Mammary epithelial cell (primary cell): ENCODE results near the gene MAGIX.

Source experiments
- EZH2 ChIP-seq: IDR thresholded peaks from 2 replicates; pipeline ENCODE4 v1.6.1; 2012; ENCODE audit warnings: low read length, inconsistent platforms, borderline replicate concordance
- TF ChIP-seq, protein P1 (sequence below), 2 donors: IDR thresholded peaks in 1 of 2; conservative IDR thresholded peaks in 1 of 2; 2 replicates each; pipeline ENCODE4 v1.5.1; 2011 to 2012; ENCODE audit warnings: inconsistent platforms in 2 of 2, low read length in 2 of 2, mild to moderate bottlenecking in 2 of 2, control low read depth in 1 of 2, low read depth in 1 of 2; ENCODE audit not compliant: insufficient read depth in 1 of 2; ENCODE audit errors: extremely low read depth in 1 of 2

DNA sequence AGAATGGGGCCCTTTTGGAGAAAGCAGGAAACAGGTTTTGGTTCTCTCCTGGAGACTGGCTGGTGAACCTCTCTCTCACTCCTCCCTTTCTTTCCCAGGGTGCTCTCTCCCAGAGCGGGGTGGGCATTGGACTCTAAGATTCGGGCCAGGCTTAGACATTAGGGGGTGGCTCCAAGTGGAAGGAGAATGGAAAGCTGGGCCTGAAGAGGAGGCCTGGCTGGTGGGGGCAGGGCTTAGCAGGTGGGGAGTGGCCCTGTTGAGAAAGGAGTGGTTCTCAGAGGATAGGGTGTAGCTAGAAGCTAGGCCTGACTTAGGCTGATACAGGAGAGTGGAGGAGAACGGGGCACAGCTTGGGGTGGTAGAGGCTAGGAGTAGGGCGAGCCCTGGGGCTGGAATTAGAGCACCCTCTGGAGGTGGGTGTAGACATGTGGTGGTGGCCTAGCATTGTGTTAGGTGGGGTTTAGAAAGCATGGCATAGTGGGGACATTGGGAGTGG, 14.8 kb downstream of the MAGIX start:
- TF ChIP-seq, protein P1, sequence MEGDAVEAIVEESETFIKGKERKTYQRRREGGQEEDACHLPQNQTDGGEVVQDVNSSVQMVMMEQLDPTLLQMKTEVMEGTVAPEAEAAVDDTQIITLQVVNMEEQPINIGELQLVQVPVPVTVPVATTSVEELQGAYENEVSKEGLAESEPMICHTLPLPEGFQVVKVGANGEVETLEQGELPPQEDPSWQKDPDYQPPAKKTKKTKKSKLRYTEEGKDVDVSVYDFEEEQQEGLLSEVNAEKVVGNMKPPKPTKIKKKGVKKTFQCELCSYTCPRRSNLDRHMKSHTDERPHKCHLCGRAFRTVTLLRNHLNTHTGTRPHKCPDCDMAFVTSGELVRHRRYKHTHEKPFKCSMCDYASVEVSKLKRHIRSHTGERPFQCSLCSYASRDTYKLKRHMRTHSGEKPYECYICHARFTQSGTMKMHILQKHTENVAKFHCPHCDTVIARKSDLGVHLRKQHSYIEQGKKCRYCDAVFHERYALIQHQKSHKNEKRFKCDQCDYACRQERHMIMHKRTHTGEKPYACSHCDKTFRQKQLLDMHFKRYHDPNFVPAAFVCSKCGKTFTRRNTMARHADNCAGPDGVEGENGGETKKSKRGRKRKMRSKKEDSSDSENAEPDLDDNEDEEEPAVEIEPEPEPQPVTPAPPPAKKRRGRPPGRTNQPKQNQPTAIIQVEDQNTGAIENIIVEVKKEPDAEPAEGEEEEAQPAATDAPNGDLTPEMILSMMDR (conservative IDR thresholded peaks at IDR 0.05 in 1 of 2, IDR thresholded peaks at IDR 0.05 in 1 of 2; ENCODE audit: extremely low read depth in 1 of 2, insufficient read depth in 1 of 2, low read depth in 1 of 2, low read length in 2 of 2), result peak in 1 of 2 donors; percentile 30
- TF ChIP-seq EZH2, result no peak
